ENCODE data around the gene MC3R. TPM values are rescaled to one million over a fixed set of nuclear protein-coding genes. Genes with fewer than 3 reads are reported as not detected.
A peak's percentile ranks its signal among the peaks of the same experiment; 100 is the strongest.
"Not testable (repeated sequence)": the region's sequence is repeated elsewhere in the genome, so short reads cannot be mapped to it uniquely, and the experiment has no call there.

MC3R gene
- not detected in 2 replicates for total RNA-seq (2014; rRNA removed; shearing (Covaris generic))
- not detected in 2 replicates for polyA plus RNA-seq (2015; cell fraction: cytosol; rRNA removed)
- polyA plus RNA-seq (2015; cell fraction: nucleus; rRNA removed), result not detected in 2 replicates

DNA sequence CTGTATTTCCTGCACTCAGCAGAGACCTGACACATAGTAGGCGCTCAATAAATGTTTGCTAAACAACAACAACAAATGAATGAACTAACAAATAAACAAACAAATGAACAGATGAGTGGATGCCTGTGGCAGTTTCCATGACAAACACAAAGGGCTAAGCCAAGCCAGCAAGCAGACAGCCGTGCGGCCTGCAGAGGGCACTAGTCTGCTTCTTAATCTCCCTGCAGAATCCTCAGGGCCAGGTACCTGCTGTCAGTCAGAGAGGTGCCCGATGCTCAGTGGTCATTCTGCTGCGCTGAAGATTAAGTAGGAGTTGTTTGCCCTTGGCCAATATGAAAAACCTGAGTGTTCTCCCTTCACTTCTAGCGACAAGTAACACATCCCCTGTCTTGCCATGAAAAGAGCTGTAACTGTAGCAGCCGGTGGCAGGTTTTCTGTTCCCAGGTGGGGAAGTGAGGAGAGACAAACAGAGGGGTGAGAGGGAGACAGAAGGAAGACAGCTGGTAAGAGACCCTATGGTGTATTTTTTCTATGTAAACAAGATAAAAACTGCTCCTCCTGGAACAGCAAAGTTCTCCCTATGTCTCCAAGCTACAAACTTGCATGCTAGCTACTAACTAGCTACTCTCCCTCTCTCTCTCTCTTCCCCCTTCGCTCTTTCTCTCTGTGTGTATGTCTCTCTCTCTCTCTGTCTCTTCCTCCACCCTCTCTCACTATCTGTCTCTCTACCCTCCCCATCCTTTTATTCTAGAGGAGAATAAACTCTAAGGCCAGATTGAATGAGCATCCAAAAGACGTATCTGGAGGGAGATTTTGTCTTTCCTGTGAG lies at the start of gene MC3R:
TSS of gene MC3R (plus strand) at position 779 of the 829 bp plus-strand sequence. CDS start 112 bp downstream, outside the sequence.
- in situ Hi-C loops (cut with HindIII; ENCODE audit: low pct_unique_long_range_greater_than_20kb, low sequenced_read_pairs), result no loop called here
- peak; percentile 76 for DNase-seq (ENCODE audit: low read depth, low spot score)

DNA sequence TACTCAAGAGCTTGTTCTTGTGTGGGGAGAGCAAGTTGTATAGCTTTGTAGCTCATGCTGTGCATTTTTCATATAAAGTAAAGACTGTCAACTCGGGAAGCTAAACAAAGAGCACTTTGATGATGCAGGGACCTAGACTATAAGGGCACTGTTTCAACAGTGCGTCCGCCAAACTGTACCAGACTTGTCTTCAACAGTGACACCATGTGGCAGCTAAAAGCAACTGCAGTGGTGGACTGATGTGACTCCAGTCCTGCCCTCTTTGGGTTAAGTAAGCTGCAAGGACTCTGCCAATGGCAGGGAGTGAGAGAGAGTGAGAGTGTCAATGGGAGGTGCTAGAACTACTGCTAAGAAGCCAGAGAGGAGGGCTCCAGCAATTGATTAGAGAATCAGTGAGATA lies 48.1 kb upstream of the MC3R start:
- in situ Hi-C loops (cut with HindIII; ENCODE audit: low pct_unique_long_range_greater_than_20kb, low sequenced_read_pairs), result no loop called here
- peak; percentile 34 for DNase-seq (ENCODE audit: low read depth, low spot score)

- peak; percentile 50 for DNase-seq (ENCODE audit: low read depth, low spot score)
- in situ Hi-C loops (cut with HindIII; ENCODE audit: low pct_unique_long_range_greater_than_20kb, low sequenced_read_pairs), result no loop called here
Observed at GRCh38 chr20:56202493-56203077, 45.9 kb upstream of the MC3R start.

DNA sequence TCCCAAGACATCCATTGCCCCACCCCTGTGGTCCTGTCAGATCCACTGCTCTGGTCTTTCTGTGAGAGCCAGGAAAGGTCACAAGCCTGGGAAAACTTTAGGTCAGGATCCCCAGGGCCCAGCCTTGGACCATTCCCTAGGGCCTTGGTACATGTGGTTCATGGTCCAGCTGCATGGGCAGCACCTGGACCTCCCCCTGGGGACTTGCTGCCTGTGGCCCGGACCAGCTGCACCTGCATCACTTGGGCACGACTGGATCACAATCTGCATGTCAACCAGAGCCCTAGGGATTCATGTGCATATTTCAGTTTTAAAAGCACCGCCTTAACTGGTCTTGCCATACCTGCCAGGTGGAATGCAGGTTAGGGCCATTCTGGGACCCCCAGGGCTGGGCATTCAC lies 44.3 kb upstream of the MC3R start:
- DNase-seq (ENCODE audit: low read depth, low spot score), result no peak
- in situ Hi-C loops (cut with HindIII; ENCODE audit: low pct_unique_long_range_greater_than_20kb, low sequenced_read_pairs), result no loop called here

DNA sequence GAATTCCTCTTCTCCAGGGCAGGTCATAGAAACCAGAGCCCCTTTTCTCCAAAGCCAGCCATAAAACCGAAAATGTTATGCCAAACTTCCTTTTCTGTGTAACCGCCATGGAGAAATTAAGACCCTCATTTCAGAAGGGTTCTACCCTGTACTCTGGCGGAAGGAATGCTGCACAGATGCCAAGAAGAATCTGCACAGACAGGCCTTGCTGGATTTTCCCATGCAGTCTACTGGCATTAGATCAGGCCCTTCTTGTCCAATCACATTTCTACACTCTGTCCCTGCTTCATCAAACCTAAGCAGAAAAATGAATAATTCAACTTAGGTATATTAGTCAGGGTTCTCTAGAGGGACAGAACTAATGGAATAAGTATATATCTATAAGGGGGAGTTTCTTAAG lies 43.2 kb upstream of the MC3R start:
- DNase-seq (ENCODE audit: low read depth, low spot score), result no peak

DNA sequence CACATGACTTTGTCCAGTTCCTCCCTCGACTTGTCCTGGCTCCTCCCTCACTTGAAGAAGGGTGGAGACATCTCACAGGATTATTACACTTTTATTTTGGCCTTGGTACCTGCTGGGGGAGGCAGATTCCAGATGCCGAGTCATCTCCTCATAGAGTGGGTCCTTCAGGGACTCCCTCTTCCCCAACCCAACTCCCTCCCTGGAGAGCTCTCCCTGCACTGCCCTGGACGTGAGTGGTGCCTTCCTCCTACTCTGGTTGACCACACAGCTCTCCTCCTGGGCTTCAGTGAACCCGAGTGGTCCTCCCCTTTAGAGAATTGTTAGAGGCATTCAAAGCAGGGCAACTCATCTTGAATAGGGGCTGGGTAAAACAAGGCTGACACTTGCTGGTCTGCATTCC lies 40.9 kb upstream of the MC3R start:
- DNase-seq (ENCODE audit: low read depth, low spot score), result no peak
- in situ Hi-C loops (cut with HindIII; ENCODE audit: low pct_unique_long_range_greater_than_20kb, low sequenced_read_pairs), result no loop called here

More for the DNA sequence above, 43.2 kb upstream of the MC3R start:
- in situ Hi-C loops (cut with HindIII; ENCODE audit: low pct_unique_long_range_greater_than_20kb, low sequenced_read_pairs), result no loop called here

- in situ Hi-C loops (cut with HindIII; ENCODE audit: low pct_unique_long_range_greater_than_20kb, low sequenced_read_pairs), result no loop called here
- DNase-seq (ENCODE audit: low read depth, low spot score), result no peak
Observed at GRCh38 chr20:56208121-56208520, 40.4 kb upstream of the MC3R start.

GRCh38 chr20:56211051-56211450 lies 37.5 kb upstream of the MC3R start:
- in situ Hi-C loops (cut with HindIII; ENCODE audit: low pct_unique_long_range_greater_than_20kb, low sequenced_read_pairs), result no loop called here
- no peak for DNase-seq (ENCODE audit: low read depth, low spot score)

DNA sequence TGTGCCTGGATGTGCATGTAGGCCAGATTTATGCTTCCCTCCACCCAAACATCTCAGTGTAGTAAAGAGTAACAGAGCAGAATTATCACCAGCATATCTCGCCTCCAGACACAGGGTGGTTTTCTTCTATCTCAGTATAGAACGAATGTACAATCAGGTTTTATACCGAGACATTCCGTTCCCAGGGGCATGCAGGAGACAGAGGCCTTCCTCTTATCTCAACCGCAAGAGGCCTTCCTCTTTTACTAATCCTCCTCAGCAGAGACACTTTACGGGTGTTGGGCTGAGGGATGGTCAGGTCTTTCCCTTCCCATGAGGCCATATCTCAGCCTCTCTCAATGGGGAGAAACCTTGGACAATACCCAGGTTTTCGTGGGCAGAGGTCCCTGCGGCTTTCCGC lies 36.4 kb upstream of the MC3R start:
- in situ Hi-C loops (cut with HindIII; ENCODE audit: low pct_unique_long_range_greater_than_20kb, low sequenced_read_pairs), result no loop called here
- DNase-seq (ENCODE audit: low read depth, low spot score), result no peak

- no peak for DNase-seq (ENCODE audit: low read depth, low spot score)
Observed at GRCh38 chr20:56213321-56213720, 35.2 kb upstream of the MC3R start.

GRCh38 chr20:56215115-56215514 lies 33.4 kb upstream of the MC3R start:
- no peak for DNase-seq (ENCODE audit: low read depth, low spot score)
- in situ Hi-C loops (cut with HindIII; ENCODE audit: low pct_unique_long_range_greater_than_20kb, low sequenced_read_pairs), result no loop called here

More at GRCh38 chr20:56213321-56213720, 35.2 kb upstream of the MC3R start:
- in situ Hi-C loops (cut with HindIII; ENCODE audit: low pct_unique_long_range_greater_than_20kb, low sequenced_read_pairs), result no loop called here

- no peak for DNase-seq (ENCODE audit: low read depth, low spot score)
- in situ Hi-C loops (cut with HindIII; ENCODE audit: low pct_unique_long_range_greater_than_20kb, low sequenced_read_pairs), result no loop called here
Observed at GRCh38 chr20:56217829-56218228, 30.7 kb upstream of the MC3R start.

- in situ Hi-C loops (cut with HindIII; ENCODE audit: low pct_unique_long_range_greater_than_20kb, low sequenced_read_pairs), result not testable (repeated sequence)
Observed at GRCh38 chr20:56221186-56221585, 27.3 kb upstream of the MC3R start.

GRCh38 chr20:56222201-56222600 lies 26.3 kb upstream of the MC3R start:
- in situ Hi-C loops (cut with HindIII; ENCODE audit: low pct_unique_long_range_greater_than_20kb, low sequenced_read_pairs), result no loop called here
- DNase-seq (ENCODE audit: low read depth, low spot score), result no peak

More at GRCh38 chr20:56221186-56221585, 27.3 kb upstream of the MC3R start:
- not testable (repeated sequence) for DNase-seq (ENCODE audit: low read depth, low spot score)

DNA sequence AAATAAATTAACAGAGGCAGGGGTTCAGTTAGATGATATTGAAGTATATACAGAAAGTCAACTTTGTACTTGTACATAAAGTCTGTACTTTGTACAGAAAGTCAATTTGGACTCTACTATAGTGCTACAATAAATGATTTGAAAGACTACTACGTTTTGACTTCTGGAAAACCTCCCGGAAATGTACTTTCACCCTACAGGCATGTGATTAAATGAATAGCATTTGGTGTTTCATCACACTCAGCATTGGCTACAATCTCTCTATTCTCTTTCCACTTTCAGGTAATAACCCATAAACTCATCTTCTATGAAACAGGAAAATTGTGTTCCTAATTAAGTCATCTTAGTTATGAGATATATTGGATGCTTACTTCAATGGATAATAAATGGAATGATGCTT lies 25.6 kb upstream of the MC3R start:
- in situ Hi-C loops (cut with HindIII; ENCODE audit: low pct_unique_long_range_greater_than_20kb, low sequenced_read_pairs), result no loop called here
- no peak for DNase-seq (ENCODE audit: low read depth, low spot score)

DNA sequence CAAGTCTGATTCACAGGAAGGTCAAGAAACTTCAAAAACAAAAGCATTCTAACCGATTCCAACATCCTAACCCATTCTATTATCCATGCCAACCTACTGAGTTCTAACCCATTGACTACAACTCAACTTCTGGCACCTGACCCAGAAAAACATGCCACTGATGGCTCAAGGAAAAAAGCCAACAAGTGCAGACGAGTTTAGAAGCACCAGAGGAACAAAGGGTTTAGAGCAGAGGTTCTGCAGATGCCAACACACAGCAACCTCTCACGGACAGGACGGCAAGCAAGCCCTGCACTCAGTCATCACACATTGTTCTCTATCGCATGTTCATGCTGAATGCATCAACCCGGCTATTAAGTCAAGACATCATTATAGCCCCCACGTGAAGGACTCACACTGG lies 25.2 kb upstream of the MC3R start:
- in situ Hi-C loops (cut with HindIII; ENCODE audit: low pct_unique_long_range_greater_than_20kb, low sequenced_read_pairs), result no loop called here
- DNase-seq (ENCODE audit: low read depth, low spot score), result no peak

DNA sequence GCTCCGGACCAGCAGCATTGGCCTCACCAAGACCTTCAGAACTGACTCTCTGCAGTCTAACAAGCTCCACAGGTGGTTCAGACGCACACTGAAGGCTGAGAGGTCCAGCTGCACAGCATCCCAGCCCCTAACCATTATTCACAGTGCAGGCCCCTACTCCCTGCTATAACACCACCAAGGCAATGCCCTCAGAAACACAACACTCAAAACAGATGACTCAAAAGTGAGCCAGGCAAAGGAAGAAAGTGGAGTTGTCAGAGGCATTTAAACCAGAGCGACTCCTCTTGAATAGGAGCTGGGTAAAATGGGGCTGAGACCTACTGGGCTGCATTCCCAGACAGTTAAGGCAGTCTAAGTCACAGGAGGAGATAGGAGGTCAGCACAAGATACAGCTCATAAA lies 20.5 kb upstream of the MC3R start:
- in situ Hi-C loops (cut with HindIII; ENCODE audit: low pct_unique_long_range_greater_than_20kb, low sequenced_read_pairs), result no loop called here
- DNase-seq (ENCODE audit: low read depth, low spot score), result no peak

DNA sequence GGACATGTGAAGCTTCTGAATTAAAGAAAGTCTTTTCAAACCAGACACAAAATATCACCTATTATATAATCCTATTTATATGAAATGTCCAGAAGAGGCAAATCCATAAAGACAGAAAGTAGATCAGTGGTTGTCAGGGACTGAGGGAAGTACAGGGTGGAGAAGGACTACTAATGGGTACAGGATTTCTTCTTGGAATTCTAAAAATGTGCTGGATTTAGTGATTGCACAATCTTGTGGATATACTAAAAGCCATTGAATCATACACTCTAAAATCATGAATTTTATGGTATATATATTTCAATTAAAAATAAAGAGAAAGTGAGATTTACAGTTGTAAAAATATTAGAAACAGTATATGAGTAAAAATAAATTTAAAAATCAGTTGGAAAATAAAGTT lies 18.7 kb upstream of the MC3R start:
- in situ Hi-C loops (cut with HindIII; ENCODE audit: low pct_unique_long_range_greater_than_20kb, low sequenced_read_pairs), result no loop called here
- no peak for DNase-seq (ENCODE audit: low read depth, low spot score)

DNA sequence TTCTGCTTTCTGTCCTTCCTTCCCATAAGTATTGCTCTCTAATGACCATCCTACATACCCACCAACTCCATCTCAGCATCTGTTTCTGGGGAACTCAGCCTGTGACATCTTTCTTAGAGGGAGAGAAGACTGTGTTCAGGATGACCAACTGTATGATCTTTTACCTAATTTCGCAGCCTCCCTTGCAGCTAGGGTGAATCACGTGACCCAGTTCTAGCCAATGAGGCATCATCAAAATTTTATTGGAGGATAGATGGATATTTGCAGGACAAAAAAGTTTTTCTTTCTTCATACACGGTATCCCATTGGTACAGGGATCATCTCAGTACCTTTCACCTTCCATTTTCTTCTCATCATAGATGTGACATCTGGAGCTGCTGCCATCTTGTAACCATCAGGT lies 14.4 kb upstream of the MC3R start:
- in situ Hi-C loops (cut with HindIII; ENCODE audit: low pct_unique_long_range_greater_than_20kb, low sequenced_read_pairs), result no loop called here
- no peak for DNase-seq (ENCODE audit: low read depth, low spot score)
